K562 (cell line): Measurements from ENCODE around the gene THADA. TPM values are rescaled to one million over a fixed set of nuclear protein-coding genes. Genes with fewer than 3 reads are reported as not detected.
A peak's percentile ranks its signal among the peaks of the same experiment; 100 is the strongest.

Source experiments
- AFF1 ChIP-seq, 2 experiments: fragments of 450-650 bp; IDR thresholded peaks; 2 replicates each; pipeline ENCODE4 v1.6.1; 2018; ENCODE audit warnings: mild to moderate bottlenecking in 2 of 2, low read depth in 1 of 2; ENCODE audit not compliant: partially characterized antibody in 2 of 2
- ATF2 ChIP-seq: sonication (generic); formaldehyde crosslinking; IDR thresholded peaks from 2 replicates; pipeline ENCODE4 v1.8.1; 2022; ENCODE audit warnings: missing genetic modification reagents
- CBX2 ChIP-seq: fragments of 200-600 bp; sonication (generic); IDR thresholded peaks from one replicate; pipeline ENCODE4 v1.6.1; 2012; ENCODE audit warnings: mild to moderate bottlenecking, low read length, inconsistent platforms; ENCODE audit not compliant: insufficient read depth, poor library complexity, severe bottlenecking
- CC2D1A ChIP-seq: fragments of 450-650 bp; IDR thresholded peaks from 2 replicates; pipeline ENCODE4 v1.6.1; 2017; ENCODE audit warnings: mild to moderate bottlenecking
- CHD1 ChIP-seq: fragments of 200-600 bp; sonication (generic); IDR thresholded peaks from one replicate; pipeline ENCODE4 v1.6.1; 2012; ENCODE audit warnings: mild to moderate bottlenecking, moderate library complexity, low read length, inconsistent platforms
- E2F6 ChIP-seq, 2 experiments: IDR thresholded peaks; 2 replicates each; pipeline ENCODE4 v1.6.1; 2011; ENCODE audit warnings: borderline replicate concordance in 1 of 2, control low read depth in 1 of 2, low read depth in 1 of 2, low read length in 1 of 2, mild to moderate bottlenecking in 1 of 2, mixed read lengths in 1 of 2, moderate library complexity in 1 of 2; ENCODE audit not compliant: insufficient read depth in 1 of 2, insufficient read length in 1 of 2, poor library complexity in 1 of 2, severe bottlenecking in 1 of 2; ENCODE audit errors: extremely low read depth in 1 of 2
- EP400 ChIP-seq: fragments of 450-650 bp; IDR thresholded peaks from 2 replicates; pipeline ENCODE4 v1.6.1; 2017; ENCODE audit warnings: antibody characterized with exemption, mild to moderate bottlenecking, moderate library complexity
- HINFP ChIP-seq: fragments of 450-650 bp; conservative IDR thresholded peaks from 2 replicates; pipeline ENCODE4 v1.6.1; 2016; ENCODE audit warnings: missing genetic modification characterization, low read depth, mild to moderate bottlenecking, control low read depth, missing compliant biosample characterization
- JUND ChIP-seq, 2 experiments: IDR thresholded peaks; 2 replicates in 1 of 2; 3 replicates in 1 of 2; pipeline ENCODE4 v1.6.1; 2011; ENCODE audit warnings: borderline replicate concordance in 2 of 2, low read depth in 2 of 2, low read length in 2 of 2, improper control_type of control experiment in 1 of 2, missing biosample characterization in 1 of 2, missing genetic modification characterization in 1 of 2, missing genetic modification reagents in 1 of 2
- NRF1 ChIP-seq, 2 experiments: fragments of 450-650 bp; IDR thresholded peaks in 1 of 2; conservative IDR thresholded peaks in 1 of 2; 2 replicates each; pipeline ENCODE4 v1.6.1; 2014; ENCODE audit warnings: mild to moderate bottlenecking in 2 of 2
- POLR2B ChIP-seq: fragments of 450-650 bp; IDR thresholded peaks from 2 replicates; pipeline ENCODE4 v1.6.1; 2018; ENCODE audit warnings: low read depth; ENCODE audit not compliant: partially characterized antibody
- PRPF4 ChIP-seq: fragments of 200-400 bp; formaldehyde crosslinking; IDR thresholded peaks from one replicate; pipeline ENCODE4 v1.6.1; 2017; ENCODE audit warnings: low read length, low read depth, mild to moderate bottlenecking; ENCODE audit not compliant: insufficient read depth, poor library complexity, severe bottlenecking
- TCF7L2 ChIP-seq: fragments of 150-350 bp; IDR thresholded peaks from 2 replicates; pipeline ENCODE4 v1.6.1; 2016; ENCODE audit warnings: low read depth, mild to moderate bottlenecking, low read length, moderate library complexity
- THAP7 ChIP-seq: fragments of 250-450 bp; sonication (Bioruptor Pico); IDR thresholded peaks from 2 replicates; pipeline ENCODE4 v1.5.0; 2021
- THRAP3 ChIP-seq: fragments of 450-650 bp; IDR thresholded peaks from 2 replicates; pipeline ENCODE4 v1.6.1; 2016; ENCODE audit warnings: mild to moderate bottlenecking, inconsistent platforms, borderline replicate concordance
- ZKSCAN3 ChIP-seq: fragments of 250-450 bp; sonication (Bioruptor Pico); IDR thresholded peaks from 2 replicates; pipeline ENCODE4 v1.4.0; 2020
- polyA plus RNA-seq, 8 experiments: library from polyadenylated mRNA; depleted of rRNA in 4 of 8; stranded (reverse) in 5 of 8; unstranded in 3 of 8; fragments of >200 nt; fragmentation: Nextera tagmentation in 2 of 8; fragmentation: Illumina TruSeq in 1 of 8; extraction: Ambion mirVana in 2 of 8; extraction: Trizol in 1 of 8; gene quantifications; 2 replicates each; pipeline versions ENCODE4 v1.2.1 to v1.2.3, GENCODE V29; 2011 to 2014; ENCODE audit warnings: inconsistent platforms in 1 of 8, missing spikeins in 1 of 8
- total RNA-seq, 7 experiments: library from RNA; depleted of rRNA in 6 of 7; stranded (reverse); fragments of >200 nt in 6 of 7; fragmentation: Illumina TruSeq in 2 of 7; extraction: Trizol in 2 of 7; gene quantifications; 2 replicates each; pipeline versions ENCODE4 v1.2.1 to v1.2.3, GENCODE V29; 2011 to 2021; ENCODE audit warnings: low replicate concordance in 1 of 7

The THADA gene
- total and polyA plus RNA-seq, 9 of the 15 experiments (the other 6 are each of a cell fraction or from before 2014, with no cell fraction given), result 17.8 to 34.7 (median 31.9) TPM

- TF ChIP-seq AFF1 (IDR thresholded peaks at IDR 0.05; ENCODE audit: low read depth in 1 of 2, partially characterized antibody in 2 of 2) (peak in 1 of 2 experiments; percentile 31), ZKSCAN3 (CRISPR knock-in tag) (no peak), TCF7L2 (no peak), CBX2 (no peak), PRPF4 (no peak), JUND (IDR thresholded peaks at IDR 0.05; ENCODE audit: borderline replicate concordance, low read depth, low read length) (no peak), JUND (tag; IDR thresholded peaks at IDR 0.05; ENCODE audit: borderline replicate concordance, low read depth, low read length) (no peak), EP400 (no peak), CC2D1A (0 out of 2 replicates have a peak, but pooled peaks have one; percentile 26), HINFP (tag) (no peak), E2F6 (IDR thresholded peaks at IDR 0.05; ENCODE audit: borderline replicate concordance in 1 of 2, extremely low read depth in 1 of 2, insufficient read depth in 1 of 2, insufficient read length in 1 of 2, low read depth in 1 of 2, low read length in 1 of 2, poor library complexity in 1 of 2, severe bottlenecking in 1 of 2) (no peak), ATF2 (no peak), THRAP3 (no peak), CHD1 (no peak), THAP7 (CRISPR knock-in tag) (no peak), POLR2B (no peak), NRF1 (conservative IDR thresholded peaks at IDR 0.05 in 1 of 2, IDR thresholded peaks at IDR 0.05 in 1 of 2) (no peak)
Measured at GRCh38 chr2:43611987-43612894, 16.4 kb upstream of the THADA start (continued).
